ENCODE results near the gene EIF3L.
A peak's percentile ranks its signal among the peaks of the same experiment; 100 is the strongest.

The EIF3L gene

DNA sequence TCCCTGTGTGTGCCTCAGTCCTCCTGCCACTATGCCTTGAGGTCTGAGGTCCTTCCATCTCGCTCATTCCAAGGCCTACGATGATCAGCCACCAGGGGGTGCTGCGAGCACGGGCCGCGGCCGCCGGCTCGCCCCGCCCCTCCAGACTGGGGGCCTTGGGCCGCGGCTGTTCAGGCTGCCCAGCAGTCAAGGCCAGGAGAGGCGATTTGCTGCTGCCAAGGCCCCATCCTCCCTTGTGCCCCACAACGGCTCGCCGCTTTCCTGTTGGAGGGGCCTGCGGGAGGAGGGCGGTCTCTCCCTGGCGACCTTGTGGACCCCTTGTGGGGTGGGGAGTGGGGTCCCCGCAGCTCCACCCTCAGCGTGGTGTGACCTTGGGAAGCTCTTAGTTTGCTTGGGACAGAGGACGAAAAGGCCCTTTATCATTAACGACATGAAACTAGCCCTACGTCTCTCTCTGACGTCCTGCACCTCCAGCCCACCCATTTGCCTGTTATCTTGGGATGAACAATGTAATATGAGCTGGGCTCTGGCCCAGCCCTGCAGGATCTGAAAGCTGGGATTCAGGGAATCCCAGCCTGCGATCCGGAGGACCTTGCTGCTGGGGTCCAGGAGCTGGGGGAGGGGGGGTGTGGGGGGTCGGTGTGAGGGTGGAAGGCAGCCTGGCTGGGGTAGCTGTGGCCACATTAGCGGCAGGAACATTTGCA, 31.4 kb upstream of the EIF3L start:
- DNase-seq, result peak; percentile 82

DNA sequence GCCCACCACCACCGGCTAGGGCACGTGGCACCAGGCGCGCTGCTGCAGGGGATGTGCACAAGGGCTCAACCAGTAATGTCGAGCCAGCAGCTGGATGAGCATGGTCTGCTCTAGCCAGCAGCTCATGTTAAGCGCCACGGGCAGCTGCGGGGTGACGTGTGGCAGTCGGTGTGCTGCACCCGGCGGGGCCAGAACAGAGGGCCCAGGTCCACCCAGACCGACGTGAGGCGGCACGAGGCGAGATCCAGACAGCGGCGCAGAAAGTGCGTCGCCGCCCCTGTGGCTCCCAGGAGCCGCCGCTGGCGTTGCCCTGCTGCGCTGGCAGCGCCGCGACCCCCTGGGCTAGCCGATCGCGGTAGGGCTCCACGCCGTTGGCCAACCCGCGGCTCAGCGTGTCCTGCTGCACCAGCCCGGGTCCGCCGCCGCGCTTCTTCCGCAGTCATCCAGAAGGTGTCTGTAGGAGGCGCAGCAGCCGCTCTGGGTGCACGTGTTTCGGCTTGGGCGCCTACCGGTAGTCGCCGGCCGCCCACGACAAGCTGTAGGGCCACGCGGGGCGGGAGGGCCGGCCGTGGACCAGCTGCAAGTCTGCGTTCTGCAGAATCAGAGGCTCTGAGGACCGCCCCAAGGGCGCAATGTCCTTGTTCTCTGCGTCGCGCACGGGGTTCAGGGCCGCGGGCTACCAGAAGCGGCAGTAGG, 30.7 kb upstream of the EIF3L start:
- DNase-seq, result peak; percentile 69

DNA sequence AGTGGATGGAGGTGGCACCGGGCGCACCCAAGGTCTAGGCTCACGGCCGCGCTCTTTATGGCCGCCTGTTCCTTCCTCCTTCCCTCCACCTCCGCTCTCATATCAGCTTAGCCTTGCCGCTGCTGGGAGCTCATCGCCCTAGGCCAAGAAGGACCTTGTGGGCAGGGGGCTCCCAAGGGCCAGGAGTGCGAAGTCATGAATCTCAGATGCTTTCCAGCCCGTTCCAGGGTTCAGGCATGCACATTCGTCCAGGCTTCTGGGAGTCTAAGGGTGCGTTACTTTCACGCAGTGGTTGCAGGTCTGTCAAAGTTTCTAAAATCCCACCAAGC, 30.1 kb upstream of the EIF3L start:
- DNase-seq, result no peak

DNA sequence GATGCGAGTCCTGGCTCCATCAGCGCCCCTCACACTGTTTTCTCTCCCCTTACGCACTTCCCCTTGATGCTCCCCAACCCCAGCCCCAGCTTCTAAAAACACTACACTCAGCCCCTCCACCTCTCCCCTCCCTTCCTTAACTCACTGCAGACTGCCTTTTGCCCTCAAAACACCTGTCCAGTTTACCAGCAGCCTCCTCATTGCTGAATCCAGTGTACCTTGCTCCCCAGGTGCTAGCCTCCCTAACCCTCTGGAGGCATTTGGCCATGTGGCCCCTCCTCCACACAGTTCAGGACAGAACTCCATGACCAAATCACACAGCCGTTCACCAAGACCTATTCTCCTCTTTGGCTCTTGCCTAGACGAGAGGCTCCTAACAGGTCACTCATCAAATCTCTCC, 28.9 kb upstream of the EIF3L start:
- no peak for DNase-seq

DNA sequence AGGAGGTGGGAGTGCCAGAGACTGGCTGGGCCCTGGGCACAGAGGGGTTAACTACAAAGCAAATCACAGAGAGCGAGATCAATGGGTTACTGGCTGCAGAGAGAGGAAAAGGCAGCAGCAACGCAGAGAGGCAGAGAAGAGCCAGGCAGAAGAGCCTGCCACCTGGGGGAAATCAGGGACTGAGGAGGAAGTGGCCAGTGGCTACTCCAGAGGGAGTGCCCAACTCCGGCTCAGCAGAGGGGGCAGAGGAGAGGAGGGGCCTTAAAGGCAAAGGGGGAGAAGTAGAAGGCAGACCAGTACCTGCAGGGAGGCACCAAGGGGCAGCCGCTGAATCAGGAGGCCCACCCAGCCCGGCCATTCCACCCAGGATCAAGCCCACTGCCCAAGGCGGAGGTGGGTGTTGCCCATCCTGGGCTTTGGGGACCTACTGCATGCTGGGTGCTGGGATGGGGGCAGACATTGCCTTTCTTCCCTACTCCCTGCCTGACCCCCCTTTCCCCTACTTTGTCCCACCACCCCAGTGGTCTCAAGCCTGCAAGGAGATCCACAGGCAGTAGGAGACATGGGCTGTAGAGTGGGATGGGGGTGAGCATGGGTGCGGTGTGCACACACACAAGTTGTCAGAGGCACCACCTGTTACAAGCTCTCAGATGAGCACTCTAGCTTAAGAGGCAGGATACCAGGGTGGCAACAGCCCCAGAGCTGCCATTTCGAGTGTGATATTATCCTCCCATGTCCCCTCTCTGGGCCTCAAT, 27.0 kb upstream of the EIF3L start:
- DNase-seq, result no peak

DNA sequence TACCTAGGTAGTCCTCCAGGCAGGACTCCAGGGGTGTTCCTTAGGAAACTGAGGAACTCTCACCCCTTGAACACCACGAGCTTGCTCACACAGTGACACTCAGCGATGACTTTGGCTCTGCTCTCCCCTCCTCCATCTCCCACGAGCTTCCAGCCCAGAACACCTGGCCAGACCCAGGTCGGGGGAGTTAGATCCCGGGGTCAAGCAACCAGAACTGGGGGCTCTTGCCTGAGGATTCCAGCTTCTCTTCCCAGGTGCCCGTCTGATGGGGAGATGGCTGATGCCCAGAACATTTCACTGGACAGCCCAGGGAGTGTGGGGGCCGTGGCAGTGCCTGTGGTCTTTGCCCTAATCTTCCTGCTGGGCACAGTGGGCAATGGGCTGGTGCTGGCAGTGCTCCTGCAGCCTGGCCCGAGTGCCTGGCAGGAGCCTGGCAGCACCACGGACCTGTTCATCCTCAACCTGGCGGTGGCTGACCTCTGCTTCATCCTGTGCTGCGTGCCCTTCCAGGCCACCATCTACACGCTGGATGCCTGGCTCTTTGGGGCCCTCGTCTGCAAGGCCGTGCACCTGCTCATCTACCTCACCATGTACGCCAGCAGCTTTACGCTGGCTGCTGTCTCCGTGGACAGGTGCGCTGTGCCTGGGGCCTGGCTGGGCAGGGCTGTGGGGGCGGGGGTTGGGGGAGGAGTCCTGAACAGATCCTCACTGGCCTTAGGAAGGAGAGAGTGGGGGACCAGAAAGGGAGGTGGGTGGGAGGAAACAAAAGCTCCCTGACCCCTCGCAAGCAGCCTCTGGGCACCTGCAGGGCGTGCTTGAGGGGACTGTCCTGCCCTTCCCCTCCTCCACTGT, 25.9 kb upstream of the EIF3L start, which contains the start of gene GALR3:
Gene GALR3 (plus strand): TSS at position 249 of the 852 bp plus-strand sequence. CDS start 25 bp downstream, at position 274.
- DNase-seq, result no peak

DNA sequence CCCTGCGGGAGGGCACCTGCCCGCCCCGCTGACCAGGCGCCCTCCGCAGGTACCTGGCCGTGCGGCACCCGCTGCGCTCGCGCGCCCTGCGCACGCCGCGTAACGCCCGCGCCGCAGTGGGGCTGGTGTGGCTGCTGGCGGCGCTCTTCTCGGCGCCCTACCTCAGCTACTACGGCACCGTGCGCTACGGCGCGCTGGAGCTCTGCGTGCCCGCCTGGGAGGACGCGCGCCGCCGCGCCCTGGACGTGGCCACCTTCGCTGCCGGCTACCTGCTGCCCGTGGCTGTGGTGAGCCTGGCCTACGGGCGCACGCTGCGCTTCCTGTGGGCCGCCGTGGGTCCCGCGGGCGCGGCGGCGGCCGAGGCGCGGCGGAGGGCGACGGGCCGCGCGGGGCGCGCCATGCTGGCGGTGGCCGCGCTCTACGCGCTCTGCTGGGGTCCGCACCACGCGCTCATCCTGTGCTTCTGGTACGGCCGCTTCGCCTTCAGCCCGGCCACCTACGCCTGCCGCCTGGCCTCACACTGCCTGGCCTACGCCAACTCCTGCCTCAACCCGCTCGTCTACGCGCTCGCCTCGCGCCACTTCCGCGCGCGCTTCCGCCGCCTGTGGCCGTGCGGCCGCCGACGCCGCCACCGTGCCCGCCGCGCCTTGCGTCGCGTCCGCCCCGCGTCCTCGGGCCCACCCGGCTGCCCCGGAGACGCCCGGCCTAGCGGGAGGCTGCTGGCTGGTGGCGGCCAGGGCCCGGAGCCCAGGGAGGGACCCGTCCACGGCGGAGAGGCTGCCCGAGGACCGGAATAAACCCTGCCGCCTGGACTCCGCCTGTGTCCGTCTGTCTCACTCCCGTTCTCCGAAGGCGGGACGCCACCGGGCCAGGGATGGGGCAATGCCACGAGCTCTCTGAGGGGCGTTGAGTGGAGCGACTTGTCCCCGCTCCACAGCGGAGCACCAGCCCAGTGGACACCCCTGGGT, 24.3 kb upstream of the EIF3L start:
- DNase-seq, result no peak

DNA sequence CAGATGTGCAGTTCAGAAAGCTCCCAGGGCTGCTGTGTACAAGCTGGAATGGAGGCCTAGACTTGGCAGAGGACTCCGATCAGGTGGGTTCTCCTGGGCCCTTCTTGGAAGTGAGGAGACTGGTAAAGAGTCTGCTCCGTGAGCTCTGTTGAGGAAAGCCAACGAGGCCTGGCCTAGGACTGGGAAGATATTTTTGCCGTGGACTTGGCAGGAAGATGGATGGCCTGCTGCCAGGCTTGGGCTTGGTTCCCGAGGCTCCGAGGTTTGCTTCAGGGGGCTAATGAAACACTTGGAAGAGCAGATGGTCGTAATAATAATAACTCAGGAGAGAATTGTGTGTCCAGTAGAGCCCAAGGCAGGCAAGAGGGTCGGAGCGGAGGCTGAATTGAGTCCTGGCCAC, 22.2 kb upstream of the EIF3L start:
- DNase-seq, result no peak

DNA sequence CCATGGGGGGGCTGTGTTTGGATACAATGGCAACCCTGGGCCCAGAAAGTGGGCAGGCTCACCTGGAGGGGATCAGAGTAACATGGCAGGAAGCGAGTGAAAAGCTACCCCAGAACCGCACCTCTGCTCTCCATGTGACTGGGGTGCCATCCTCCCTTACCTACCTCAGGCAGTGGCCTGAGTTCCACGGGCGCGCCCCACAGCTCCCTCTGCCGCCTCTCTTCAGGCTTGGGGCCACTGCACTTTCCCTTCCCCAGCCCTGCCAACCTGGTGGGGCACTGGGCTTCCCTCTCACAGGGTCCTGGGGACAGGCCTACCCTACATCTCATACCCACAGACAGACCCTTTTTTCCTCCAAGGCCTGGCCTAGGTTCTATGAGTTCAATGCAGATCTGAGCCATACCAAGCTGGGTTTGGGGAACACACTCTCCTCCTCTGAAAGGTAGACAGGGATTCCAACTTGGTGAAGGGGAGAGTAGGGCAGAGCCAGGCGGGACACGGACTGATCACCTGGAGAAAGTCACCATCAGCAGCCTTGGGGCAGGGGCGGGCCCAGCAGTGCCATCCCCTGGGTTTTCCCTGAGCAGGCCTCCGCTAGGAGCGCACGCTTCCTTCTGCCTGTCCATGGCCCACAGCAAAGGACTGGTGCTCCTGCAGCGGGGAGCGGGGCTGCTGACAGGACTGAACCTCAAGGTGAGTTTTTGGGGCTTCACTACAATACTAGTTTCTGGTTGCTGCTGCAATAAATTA, 19.0 kb upstream of the EIF3L start:
- no peak for DNase-seq

DNA sequence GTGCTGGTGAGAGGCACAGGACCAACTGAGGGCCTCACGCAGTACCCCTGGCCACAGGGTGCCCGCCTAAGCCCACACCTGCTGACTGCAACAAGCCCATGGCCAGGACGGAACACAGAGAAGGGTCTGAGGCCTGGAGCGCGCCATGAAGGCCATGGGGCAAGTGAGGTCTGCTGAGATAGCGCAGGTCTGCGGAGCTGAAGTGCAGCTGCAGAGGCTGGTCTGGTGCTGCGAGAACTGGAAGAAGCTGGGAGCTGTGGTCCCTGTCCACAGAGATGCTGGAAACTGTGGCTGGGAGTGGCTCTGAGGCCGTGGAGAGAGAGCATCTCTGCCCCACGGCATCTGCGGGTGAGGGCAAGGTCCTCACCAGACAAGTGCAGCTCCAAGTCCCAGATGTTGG, 17.7 kb upstream of the EIF3L start:
- DNase-seq, result no peak

DNA sequence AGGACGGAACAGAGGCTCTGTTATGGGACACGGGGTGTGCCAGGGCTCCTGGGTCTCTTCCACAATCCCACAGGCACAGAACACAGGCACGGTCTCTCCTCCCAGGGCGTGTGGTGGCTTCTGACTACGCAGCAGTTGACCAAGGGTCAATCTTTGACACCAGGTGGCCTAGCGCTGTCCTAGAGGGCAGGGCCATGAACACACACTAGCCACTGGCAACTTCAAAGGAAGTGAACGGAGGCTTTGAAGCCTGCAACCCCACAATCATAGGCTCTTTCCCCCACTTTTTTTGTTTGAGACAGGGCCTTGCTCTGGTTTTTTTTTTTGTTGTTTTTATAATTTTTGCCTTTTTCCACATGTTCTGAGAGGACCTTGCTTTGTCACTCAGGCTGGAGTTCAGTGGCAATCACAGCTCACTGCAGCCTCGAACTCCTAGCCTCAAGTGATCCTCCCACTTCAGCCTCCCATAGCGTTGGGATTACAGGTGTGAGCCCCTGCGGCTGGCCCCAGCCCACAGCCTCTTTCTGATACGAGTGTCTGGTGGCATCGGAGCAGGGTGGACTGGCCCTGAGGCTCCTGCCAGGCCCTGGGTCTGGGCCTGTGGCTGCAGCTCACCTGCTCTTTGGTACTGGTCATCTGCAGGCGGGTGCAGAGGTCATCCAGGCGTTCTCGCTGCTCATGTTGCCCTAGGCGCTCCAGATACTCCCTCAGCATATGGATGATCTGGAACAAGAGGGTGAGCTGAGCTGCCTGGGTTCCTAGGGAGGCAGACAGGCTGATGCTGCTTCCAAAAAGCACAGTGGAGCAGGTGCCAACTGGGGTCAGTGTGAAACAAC, 17.0 kb upstream of the EIF3L start:
- no peak for DNase-seq

DNA sequence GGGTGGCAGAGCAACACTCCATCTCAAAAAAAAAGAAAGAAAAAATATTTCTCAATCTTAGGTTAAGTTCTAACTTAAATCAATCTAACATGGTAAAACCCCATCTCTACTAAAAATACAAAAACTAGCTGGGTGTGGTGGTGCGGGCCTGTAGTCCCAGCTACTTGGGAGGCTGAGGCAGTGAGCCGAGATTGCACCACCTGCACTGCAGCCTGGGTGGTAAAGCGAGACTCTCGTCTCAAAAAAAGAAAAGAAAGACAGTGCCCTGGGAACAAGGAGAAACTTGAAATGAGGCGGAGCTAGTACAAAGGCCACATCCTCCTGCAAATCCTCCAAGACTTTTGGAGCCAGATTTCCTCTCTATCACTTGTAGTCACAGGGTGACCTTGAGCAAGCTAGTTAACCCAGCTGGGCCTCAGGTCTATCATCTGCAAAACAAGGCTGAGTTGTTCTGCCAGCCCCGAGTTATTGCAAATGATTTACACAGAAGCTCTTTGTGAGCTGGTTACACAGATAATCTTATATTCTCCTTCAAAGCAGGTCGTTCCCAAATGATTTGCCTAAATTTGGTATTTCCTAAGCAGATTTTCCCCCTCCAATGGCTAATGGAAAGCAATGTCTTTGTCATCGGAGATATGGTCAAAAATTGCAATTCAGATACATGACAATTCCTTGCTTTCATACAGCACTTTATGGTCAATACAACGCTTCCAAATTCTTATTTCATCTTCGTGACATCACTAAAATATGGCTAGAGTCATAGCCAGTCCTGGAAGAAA, 7.0 kb upstream of the EIF3L start:
- no peak for DNase-seq

DNA sequence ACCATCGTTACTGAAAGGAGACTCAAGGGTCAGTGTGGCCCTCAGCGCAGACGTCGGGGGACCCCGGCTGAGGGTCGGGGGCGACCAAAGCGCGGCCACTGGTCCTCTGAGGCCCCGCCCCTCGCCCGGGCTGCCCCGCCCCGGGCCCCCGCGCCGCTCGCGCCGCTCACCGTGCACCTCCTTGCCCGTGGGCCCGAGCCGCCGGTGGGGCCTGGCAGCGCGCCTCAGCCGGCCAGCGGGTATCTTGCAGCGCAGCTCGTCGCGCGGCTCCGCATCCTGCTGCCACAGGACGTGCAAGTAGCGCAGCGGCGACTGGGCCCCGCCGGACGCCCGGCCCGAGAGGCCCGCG, 5.5 kb upstream of the EIF3L start:
- no peak for DNase-seq

DNA sequence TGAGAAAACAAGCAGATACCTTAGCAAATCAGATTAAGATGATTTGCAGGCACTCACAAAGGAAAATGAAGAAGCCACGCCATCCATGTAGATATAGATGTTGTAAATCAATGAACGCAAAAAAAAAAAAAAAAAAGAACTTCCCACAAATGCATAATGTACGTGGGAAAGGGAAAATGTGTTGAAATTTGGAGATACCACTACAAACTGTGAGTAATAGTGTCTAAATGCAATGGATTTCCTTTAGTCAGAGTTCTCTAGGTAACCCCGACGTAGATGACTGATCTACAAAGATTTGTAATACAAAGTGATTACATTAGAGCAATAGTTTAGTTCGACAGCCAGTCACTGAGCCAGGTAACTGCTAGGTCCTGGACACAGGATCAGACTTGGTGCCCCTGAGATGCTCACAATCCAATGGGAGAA, 4.3 kb upstream of the EIF3L start:
- no peak for DNase-seq

DNA sequence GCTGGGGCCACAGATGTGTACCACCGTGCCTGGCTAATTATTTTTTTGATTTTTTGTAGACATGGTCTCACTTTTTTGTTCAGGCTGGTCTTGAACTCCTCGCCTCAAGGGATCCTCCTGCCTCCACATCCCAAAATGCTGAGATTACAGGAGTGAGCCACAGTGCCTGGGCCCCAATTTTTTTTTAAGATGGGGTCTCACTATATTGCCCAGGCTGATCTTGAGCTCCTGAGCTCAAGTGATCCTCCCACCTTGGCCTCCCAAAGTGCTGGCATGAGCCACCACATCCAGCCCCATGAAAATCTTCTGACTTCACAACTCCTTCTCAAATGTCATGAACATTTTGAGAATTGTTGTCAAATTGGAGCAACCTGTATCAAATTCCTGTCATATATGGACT, 2.8 kb upstream of the EIF3L start:
- DNase-seq, result no peak

DNA sequence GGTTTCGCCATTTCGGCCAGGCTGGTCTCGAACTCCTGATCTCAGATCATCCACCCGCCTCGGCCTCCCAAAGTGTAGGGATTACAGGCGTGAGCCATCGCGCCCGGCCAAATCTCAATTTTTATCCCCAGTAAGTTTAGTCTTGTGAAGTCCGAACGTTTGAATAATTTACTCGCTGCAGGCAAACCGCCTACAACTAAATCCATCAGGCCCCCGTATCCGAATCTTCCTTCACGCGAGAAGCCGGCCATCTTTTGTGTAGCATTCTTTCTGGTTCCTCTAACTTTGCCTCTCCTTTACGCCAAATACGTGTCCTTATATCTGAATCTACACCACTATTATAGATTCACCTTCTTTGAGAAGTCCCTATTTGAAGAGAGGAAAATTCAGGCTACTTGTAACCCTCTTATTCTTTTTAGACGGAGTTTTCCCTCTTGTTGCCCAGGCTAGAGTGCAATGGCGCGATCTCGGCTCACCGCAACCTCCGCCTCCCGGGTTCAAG, 581 bp upstream of the EIF3L start:
- peak; percentile 46 for DNase-seq

DNA sequence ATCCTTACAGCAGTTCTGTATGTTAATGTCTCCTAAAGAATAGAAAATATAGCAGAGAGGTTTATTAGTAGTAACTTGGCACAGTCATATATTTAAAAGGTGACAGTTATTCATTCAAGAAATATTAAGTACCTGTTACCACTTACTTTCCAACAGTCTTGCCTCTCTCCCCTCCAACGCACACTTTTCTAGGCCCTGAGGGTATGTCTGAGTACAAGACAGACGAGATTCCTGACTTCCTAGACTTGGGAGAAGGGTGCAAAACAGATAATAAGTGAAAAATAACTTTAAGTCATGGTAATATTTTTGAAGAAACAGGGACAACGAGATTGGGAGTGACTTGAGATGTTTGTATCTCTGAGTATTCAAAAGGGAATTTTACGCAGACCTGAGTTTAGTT, 1.6 kb downstream of the EIF3L start:
- DNase-seq, result no peak

DNA sequence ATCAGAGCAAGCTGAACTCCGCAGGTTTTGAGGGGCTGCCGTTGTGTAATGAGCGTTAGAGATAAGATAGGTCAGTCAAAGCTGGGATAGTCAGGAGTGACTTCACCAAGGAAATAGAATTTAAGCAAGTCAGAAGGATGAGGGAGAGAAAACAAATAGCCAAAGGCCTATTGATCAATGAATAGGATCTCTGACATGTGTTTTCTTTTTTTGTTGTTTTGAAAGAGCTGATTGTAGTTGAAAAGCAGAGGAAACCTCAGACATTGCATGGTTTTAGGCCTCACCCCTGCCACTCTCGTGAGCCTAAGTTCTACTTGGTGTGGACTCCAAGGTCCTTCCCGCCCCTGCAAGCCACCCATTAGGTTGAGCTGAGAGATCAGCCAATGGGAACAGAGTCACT, 3.2 kb downstream of the EIF3L start:
- DNase-seq, result no peak

DNA sequence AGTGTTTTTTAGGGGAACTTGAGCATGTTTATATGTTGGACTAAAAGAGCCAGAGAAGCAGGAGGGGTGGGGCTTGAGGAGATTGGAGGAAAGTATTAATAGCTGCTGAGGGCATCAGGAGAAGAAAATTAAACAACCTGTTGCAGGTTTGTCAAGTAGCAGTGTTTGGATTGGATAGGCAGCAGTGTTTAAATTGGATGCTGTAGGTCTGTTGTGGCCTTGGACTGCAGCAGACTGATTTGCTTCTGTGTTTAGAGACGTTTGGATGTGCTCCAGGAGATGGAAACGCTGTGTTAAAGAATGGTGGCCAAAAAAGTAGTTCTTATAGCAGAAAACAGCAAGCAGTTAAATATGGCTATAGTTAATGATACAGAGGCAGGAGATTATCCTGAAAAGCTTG, 5.7 kb downstream of the EIF3L start:
- no peak for DNase-seq
